OCI-LY1 (cell line): Measurements from ENCODE around the gene SLC25A33.

ENCODE experiments used
- H2AFZ ChIP-seq: fragments of 200-600 bp; sonication (generic), shearing (Covaris generic); 2 replicates; pipeline ENCODE4 v1.6.0; 2014; ENCODE audit warnings: antibody characterized with exemption, mild to moderate bottlenecking, low read length
- H3F3A ChIP-seq: fragments of 200-600 bp; sonication (generic), shearing (Covaris generic); 2 replicates; pipeline ENCODE4 v1.6.0; 2014; ENCODE audit warnings: mild to moderate bottlenecking, antibody characterized with exemption, low read length, moderate library complexity; ENCODE audit not compliant: insufficient read depth
- H3K27ac ChIP-seq: fragments of 200-600 bp; sonication (generic); 2 replicates; pipeline ENCODE4 v1.5.1; 2014; ENCODE audit warnings: low read length, mixed run types, mild to moderate bottlenecking, low read depth; ENCODE audit not compliant: poor library complexity, severe bottlenecking
- H3K27me3 ChIP-seq: fragments of 200-600 bp; sonication (generic); 2 replicates; pipeline ENCODE4 v1.6.0; 2014; ENCODE audit warnings: antibody characterized with exemption, mild to moderate bottlenecking, low read length, moderate library complexity; ENCODE audit not compliant: insufficient read depth
- H3K36me3 ChIP-seq: fragments of 200-600 bp; sonication (generic); 2 replicates; pipeline ENCODE4 v1.6.1; 2014; ENCODE audit warnings: mild to moderate bottlenecking, antibody characterized with exemption, low read length, moderate library complexity, mixed read lengths; ENCODE audit not compliant: insufficient read depth
- H3K4me1 ChIP-seq: fragments of 200-600 bp; sonication (generic); 2 replicates; pipeline ENCODE4 v1.5.1; 2014; ENCODE audit warnings: mild to moderate bottlenecking, low read length, moderate library complexity; ENCODE audit not compliant: insufficient read depth, severe bottlenecking
- H3K4me2 ChIP-seq: fragments of 200-600 bp; sonication (generic), shearing (Covaris generic); 2 replicates; pipeline ENCODE4 v1.6.1; 2014; ENCODE audit warnings: low read length
- H3K4me3 ChIP-seq: fragments of 200-600 bp; sonication (generic); 2 replicates; pipeline ENCODE4 v1.5.1; 2014; ENCODE audit warnings: low read length, low read depth, mild to moderate bottlenecking, mixed read lengths; ENCODE audit not compliant: poor library complexity, severe bottlenecking
- H3K79me2 ChIP-seq: fragments of 200-600 bp; shearing (Covaris generic); 2 replicates; pipeline ENCODE4 v1.6.1; 2016; ENCODE audit warnings: mixed run types, low read length, mixed read lengths; ENCODE audit not compliant: insufficient read depth
- H3K9ac ChIP-seq: fragments of 200-600 bp; sonication (generic), shearing (Covaris generic); 2 replicates; pipeline ENCODE4 v1.6.1; 2014; ENCODE audit warnings: mild to moderate bottlenecking, low read length, mixed read lengths
- H3K9me2 ChIP-seq: fragments of 200-600 bp; sonication (generic), shearing (Covaris generic); 2 replicates; pipeline ENCODE4 v1.6.1; 2014; ENCODE audit warnings: low read depth, mild to moderate bottlenecking, low read length, mixed read lengths
- H3K9me3 ChIP-seq: fragments of 200-600 bp; shearing (Covaris generic); 2 replicates; pipeline ENCODE4 v1.6.1; 2014; ENCODE audit warnings: low read length, mixed read lengths
- H4K20me1 ChIP-seq: fragments of 200-600 bp; sonication (generic), shearing (Covaris generic); 2 replicates; pipeline ENCODE4 v1.6.0; 2016; ENCODE audit warnings: mild to moderate bottlenecking, low read length; ENCODE audit not compliant: insufficient read depth
- CTCF ChIP-seq: fragments of 200-600 bp; sonication (generic), shearing (Covaris generic); IDR thresholded peaks from 2 replicates; pipeline ENCODE4 v1.5.1; 2017; ENCODE audit warnings: mild to moderate bottlenecking, antibody characterized with exemption, low read length, moderate library complexity, mixed read lengths
- EZH2 ChIP-seq: fragments of 200-600 bp; sonication (generic), shearing (Covaris generic); IDR thresholded peaks from 2 replicates; pipeline ENCODE4 v1.8.0; 2017; ENCODE audit warnings: borderline replicate concordance, mixed run types, mild to moderate bottlenecking, antibody characterized with exemption, low read length, moderate library complexity, mixed read lengths

SLC25A33 gene

GRCh38 chr1:9631613-9632012 is 92.3 kb downstream of the SLC25A33 start:
- Histone ChIP-seq H3K36me3 (no peaks in the 10 kb centered on the region), H2AFZ (no peak overlapping the region), H3K9me2 (no peaks in the 10 kb centered on the region), H3K4me2 (no peak overlapping the region), H3K27ac (no peak overlapping the region), H3K4me1 (peaks cover 45% of the 10 kb centered on the region), H3K27me3 (no peaks in the 10 kb centered on the region), H3K9ac (no peak overlapping the region), H3K9me3 (no peaks in the 10 kb centered on the region; the same call in 1 of the 2 replicates), H3F3A (no peaks in the 10 kb centered on the region), H3K4me3 (no peak overlapping the region), H4K20me1 (no peaks in the 10 kb centered on the region), H3K79me2 (no peaks in the 10 kb centered on the region)
- TF ChIP-seq CTCF (no peak), EZH2 (no peak)

DNA sequence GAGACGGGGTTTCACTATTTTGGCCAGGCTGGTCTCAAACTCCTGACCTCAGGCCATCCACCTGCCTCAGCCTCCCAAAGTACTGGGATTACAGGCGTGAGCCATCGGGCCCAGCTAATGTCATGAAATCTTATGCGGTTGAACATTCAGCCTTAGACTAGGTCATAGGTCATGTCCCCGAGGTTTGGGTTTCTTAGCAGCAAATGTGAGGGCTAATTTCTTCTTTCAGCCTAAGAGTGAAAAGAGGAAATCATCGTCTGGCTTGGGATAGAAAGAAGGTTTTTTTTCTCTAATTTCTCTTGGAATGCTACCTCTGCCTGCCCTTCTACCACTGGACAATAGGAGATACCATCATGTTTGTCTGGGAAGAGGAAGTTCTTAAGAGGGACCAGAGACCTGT is 94.2 kb downstream of the SLC25A33 start:
- peaks cover 26% of the 10 kb centered on the region for H3K4me1 ChIP-seq
- no peak overlapping the region for H3K27ac ChIP-seq
- no peaks in the 10 kb centered on the region; the same call in 1 of the 2 replicates for H3K9me3 ChIP-seq
- H3F3A ChIP-seq = no peaks in the 10 kb centered on the region
- no peak overlapping the region for H3K9ac ChIP-seq
- H2AFZ ChIP-seq = no peak overlapping the region
- H3K9me2 ChIP-seq = no peaks in the 10 kb centered on the region
- TF ChIP-seq CTCF (no peak), EZH2 (no peak)
- H3K27me3 ChIP-seq = no peaks in the 10 kb centered on the region
- no peaks in the 10 kb centered on the region for H4K20me1 ChIP-seq
- H3K4me3 ChIP-seq = no peak overlapping the region
- no peaks in the 10 kb centered on the region; the same call in 1 of the 2 replicates for H3K36me3 ChIP-seq
- no peaks in the 10 kb centered on the region for H3K79me2 ChIP-seq
- no peak overlapping the region for H3K4me2 ChIP-seq

DNA sequence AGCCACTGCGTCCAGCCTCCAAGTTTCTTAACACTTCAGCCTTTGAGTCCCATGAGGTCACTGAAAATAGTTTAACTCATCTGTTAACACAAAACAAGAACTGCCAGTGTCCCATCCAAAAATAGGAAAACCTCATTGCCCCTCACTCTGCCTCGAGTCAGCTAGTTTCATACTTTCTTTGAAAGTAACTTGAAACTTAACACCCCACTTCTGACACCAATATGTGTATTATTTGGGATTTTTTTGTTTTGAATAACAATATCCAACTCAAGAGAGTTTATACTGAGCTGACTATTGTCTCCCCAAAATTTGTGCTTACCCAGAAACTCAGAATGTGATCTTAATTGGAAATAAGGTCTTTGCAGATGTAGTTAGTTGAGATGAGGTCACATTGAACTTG is 95.3 kb downstream of the SLC25A33 start:
- no peaks in the 10 kb centered on the region for H3F3A ChIP-seq
- no peaks in the 10 kb centered on the region; the same call in 1 of the 2 replicates for H3K36me3 ChIP-seq
- H3K4me3 ChIP-seq = no peak overlapping the region
- H3K9me2 ChIP-seq = no peaks in the 10 kb centered on the region
- H2AFZ ChIP-seq = no peak overlapping the region
- H3K9me3 ChIP-seq = no peaks in the 10 kb centered on the region; the same call in 1 of the 2 replicates
- no peak overlapping the region for H3K9ac ChIP-seq
- H3K79me2 ChIP-seq = no peaks in the 10 kb centered on the region
- no peaks in the 10 kb centered on the region for H3K27me3 ChIP-seq
- no peak overlapping the region for H3K4me2 ChIP-seq
- H3K4me1 ChIP-seq = peaks cover 16% of the 10 kb centered on the region
- H4K20me1 ChIP-seq = no peaks in the 10 kb centered on the region
- TF ChIP-seq EZH2 (no peak), CTCF (no peak)
- no peak overlapping the region for H3K27ac ChIP-seq
